Gastrocnemius medialis (tissue), 4 donors: ENCODE data around the gene NEB.

Experiments
- CTCF ChIP-seq, 5 experiments: fragments of 450-650 bp in 3 of 5; fragments of 200-600 bp in 2 of 5; sonication (generic) in 2 of 5; IDR thresholded peaks in 4 of 5; conservative IDR thresholded peaks in 1 of 5; 1 replicate in 4 of 5; 2 replicates in 1 of 5; pipeline ENCODE4 v1.5.1; 2016 to 2019; ENCODE audit warnings: antibody characterized with exemption in 5 of 5, mild to moderate bottlenecking in 3 of 5, moderate library complexity in 3 of 5
- POLR2A ChIP-seq, 2 donors: fragments of 450-650 bp; IDR thresholded peaks; one replicate each; pipeline ENCODE4 v1.6.1; 2017; ENCODE audit warnings: antibody characterized with exemption in 2 of 2, mild to moderate bottlenecking in 2 of 2, moderate library complexity in 2 of 2

DNA sequence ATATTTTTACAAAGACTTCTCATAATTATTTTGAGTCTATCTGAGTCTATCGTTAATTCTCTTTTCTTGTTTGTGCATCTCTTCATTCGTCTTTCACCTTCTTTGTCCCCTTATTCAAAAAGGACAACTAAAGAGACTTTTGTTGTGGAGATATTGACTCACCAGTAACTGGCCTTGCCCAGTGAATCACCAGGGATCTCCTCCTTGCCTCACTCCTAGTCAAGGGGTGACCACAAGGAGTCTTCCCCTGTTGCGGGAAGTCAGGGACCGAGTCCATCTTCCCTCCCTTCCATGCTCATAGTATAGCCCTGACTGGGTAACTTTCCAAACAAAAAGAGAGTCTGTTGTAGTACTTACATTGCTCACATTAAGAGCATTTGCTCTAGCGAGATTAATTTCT is 158.9 kb downstream of the NEB start:
- TF ChIP-seq CTCF (IDR thresholded peaks at IDR 0.05 in 4 of 5, conservative IDR thresholded peaks at IDR 0.05 in 1 of 5) (no peak), POLR2A (IDR thresholded peaks at IDR 0.05) (no peak)
